HG03280 (cell line): ENCODE measurements around the gene RPS27L.
"Not testable (repeated sequence)": the region's sequence is repeated elsewhere in the genome, so short reads cannot be mapped to it uniquely, and the experiment has no call there.

Source experiments
- ATAC-seq: cut with Tn5 transposase; IDR thresholded peaks from one replicate; pipeline ENCODE4 v1.9.1; 2021; ENCODE audit warnings: mild to moderate bottlenecking, moderate library complexity; ENCODE audit not compliant: unreplicated experiment

Gene RPS27L

GRCh38 chr15:63103416-63103815 is 53.9 kb downstream of the RPS27L start:
- ATAC-seq = no peak

GRCh38 chr15:63099581-63099980 is 57.7 kb downstream of the RPS27L start:
- ATAC-seq = not testable (repeated sequence)

GRCh38 chr15:63098901-63099300 is 58.4 kb downstream of the RPS27L start:
- not testable (repeated sequence) for ATAC-seq
